HUES64 (cell line): ENCODE data around the gene HOXD10.

Experiments
- H3K27ac ChIP-seq: 2 replicates; pipeline ENCODE4 v1.7.0; 2013; ENCODE audit warnings: low read depth, low read length, inconsistent platforms
- H3K27me3 ChIP-seq: 2 replicates; pipeline ENCODE4 v1.6.1; 2013; ENCODE audit warnings: mild to moderate bottlenecking, low read length; ENCODE audit not compliant: insufficient read depth
- H3K36me3 ChIP-seq: 2 replicates; pipeline ENCODE4 v1.6.1; 2013; ENCODE audit warnings: mild to moderate bottlenecking, low read length; ENCODE audit not compliant: insufficient read depth
- H3K4me1 ChIP-seq: 2 replicates; pipeline ENCODE4 v1.6.1; 2013; ENCODE audit warnings: mild to moderate bottlenecking, low read length, moderate library complexity; ENCODE audit not compliant: insufficient read depth
- H3K4me3 ChIP-seq: 2 replicates; pipeline ENCODE4 v1.5.1; 2013; ENCODE audit warnings: mild to moderate bottlenecking, low read length, moderate library complexity
- H3K9ac ChIP-seq: 2 replicates; pipeline ENCODE4 v1.6.1; 2013; ENCODE audit warnings: mild to moderate bottlenecking, low read depth, low read length
- H3K9me3 ChIP-seq: 2 replicates; pipeline ENCODE4 v1.6.1; 2013; ENCODE audit warnings: low read depth, low read length; ENCODE audit not compliant: insufficient read depth
- WGBS: fragments of 150-250, 120-280 bp; methylation state at CpG from one replicate; pipeline ENCODE4 v1.1.7; 2013; ENCODE audit warnings: missing lambda C conversion rate; 5-methylcytosine and 5-hydroxymethylcytosine counted together

Gene HOXD10

GRCh38 chr2:176111846-176112374 lies 4.7 kb upstream of the HOXD10 start:
- peaks cover 99% of the 10 kb centered on the region for H3K27me3 ChIP-seq

GRCh38 chr2:176112375-176113302 lies 3.9 kb upstream of the HOXD10 start:
- no peak overlapping the region for H3K27ac ChIP-seq
- no peak overlapping the region for H3K9ac ChIP-seq
- peaks cover 4% of the 10 kb centered on the region; the same call in 1 of the 2 replicates for H3K4me1 ChIP-seq
- 10% methylated on average over 38 of the region's 40 CpGs for WGBS
- H3K36me3 ChIP-seq = no peaks in the 10 kb centered on the region
- no peak overlapping the region for H3K4me3 ChIP-seq
- peaks cover 7% of the 10 kb centered on the region; the same call in 1 of the 2 replicates for H3K9me3 ChIP-seq
- peaks cover 100% of the 10 kb centered on the region for H3K27me3 ChIP-seq

More at GRCh38 chr2:176111846-176112374, 4.7 kb upstream of the HOXD10 start:
- 5% methylated on average over 28 of the region's 29 CpGs for WGBS
- no peak overlapping the region for H3K4me3 ChIP-seq
- peaks cover 6% of the 10 kb centered on the region; the same call in 1 of the 2 replicates for H3K4me1 ChIP-seq
- H3K27ac ChIP-seq = no peak overlapping the region
- H3K9ac ChIP-seq = no peak overlapping the region
- H3K9me3 ChIP-seq = peaks cover 4% of the 10 kb centered on the region; the same call in 1 of the 2 replicates
- no peaks in the 10 kb centered on the region for H3K36me3 ChIP-seq

- WGBS = 7% methylated on average over 25 of the region's 26 CpGs
- H3K9me3 ChIP-seq = peaks cover 7% of the 10 kb centered on the region; the same call in 1 of the 2 replicates
- H3K27ac ChIP-seq = no peak overlapping the region
- no peak overlapping the region for H3K4me3 ChIP-seq
- H3K4me1 ChIP-seq = peaks cover 4% of the 10 kb centered on the region; the same call in 1 of the 2 replicates
- no peak overlapping the region for H3K9ac ChIP-seq
- H3K27me3 ChIP-seq = peaks cover 100% of the 10 kb centered on the region
- H3K36me3 ChIP-seq = no peaks in the 10 kb centered on the region
These were observed 2.3 kb upstream of the HOXD10 start for GRCh38 chr2:176114120-176114929.

- H3K4me3 ChIP-seq = no peak overlapping the region
- 18% methylated on average over 13 of the region's 16 CpGs for WGBS
- H3K27ac ChIP-seq = no peak overlapping the region
- H3K9ac ChIP-seq = no peak overlapping the region
- H3K4me1 ChIP-seq = peaks cover 4% of the 10 kb centered on the region; the same call in 1 of the 2 replicates
- H3K9me3 ChIP-seq = peaks cover 7% of the 10 kb centered on the region; the same call in 1 of the 2 replicates
- peaks cover 100% of the 10 kb centered on the region for H3K27me3 ChIP-seq
- H3K36me3 ChIP-seq = no peaks in the 10 kb centered on the region
These were observed 1.5 kb upstream of the HOXD10 start for GRCh38 chr2:176114930-176115625.

GRCh38 chr2:176117162-176117822 lies 714 bp downstream of the HOXD10 start:
- Histone ChIP-seq H3K36me3 (no peaks in the 10 kb centered on the region), H3K9ac (no peak overlapping the region), H3K27ac (no peak overlapping the region), H3K9me3 (peaks cover 7% of the 10 kb centered on the region; the same call in 1 of the 2 replicates), H3K27me3 (peaks cover 100% of the 10 kb centered on the region), H3K4me3 (no peak overlapping the region), H3K4me1 (peaks cover 4% of the 10 kb centered on the region; the same call in 1 of the 2 replicates)
- 72% methylated on average over 40 of the region's 40 CpGs for WGBS

GRCh38 chr2:176117823-176118371 lies 1.3 kb downstream of the HOXD10 start:
- Histone ChIP-seq H3K4me1 (peaks cover 4% of the 10 kb centered on the region; the same call in 1 of the 2 replicates), H3K36me3 (no peaks in the 10 kb centered on the region), H3K27ac (no peak overlapping the region), H3K9me3 (peaks cover 7% of the 10 kb centered on the region; the same call in 1 of the 2 replicates), H3K9ac (no peak overlapping the region), H3K27me3 (peaks cover 100% of the 10 kb centered on the region), H3K4me3 (no peak overlapping the region)
- WGBS = 54% methylated on average over 11 of the region's 11 CpGs

- 13% methylated on average over 24 of the region's 24 CpGs for WGBS
- peaks cover 100% of the 10 kb centered on the region for H3K27me3 ChIP-seq
- H3K36me3 ChIP-seq = no peaks in the 10 kb centered on the region
- H3K4me3 ChIP-seq = no peak overlapping the region
- no peak overlapping the region for H3K9ac ChIP-seq
- H3K4me1 ChIP-seq = peaks cover 4% of the 10 kb centered on the region; the same call in 1 of the 2 replicates
- peaks cover 7% of the 10 kb centered on the region; the same call in 1 of the 2 replicates for H3K9me3 ChIP-seq
- H3K27ac ChIP-seq = no peak overlapping the region
These were observed 2.2 kb downstream of the HOXD10 start for GRCh38 chr2:176118601-176119339.

- WGBS = 11% methylated on average over 12 of the region's 13 CpGs
- peaks cover 7% of the 10 kb centered on the region; the same call in 1 of the 2 replicates for H3K9me3 ChIP-seq
- H3K27me3 ChIP-seq = peaks cover 100% of the 10 kb centered on the region
- H3K36me3 ChIP-seq = no peaks in the 10 kb centered on the region
- no peaks in the 10 kb centered on the region; the same call in 1 of the 2 replicates for H3K4me1 ChIP-seq
- H3K9ac ChIP-seq = no peak overlapping the region
- H3K4me3 ChIP-seq = no peak overlapping the region
- no peak overlapping the region for H3K27ac ChIP-seq
These were observed 4.0 kb downstream of the HOXD10 start for GRCh38 chr2:176120364-176121189.
